Neutrophil (primary cell): ENCODE measurements around the gene HS1BP3.

Experiments
- H3K27ac ChIP-seq: fragments of 200-600 bp; sonication (generic); 2 replicates; pipeline ENCODE4 v1.5.1; 2016; ENCODE audit warnings: mild to moderate bottlenecking, moderate library complexity
- H3K27me3 ChIP-seq: fragments of 200-600 bp; sonication (generic); 2 replicates; pipeline ENCODE4 v1.6.0; 2016; ENCODE audit warnings: mild to moderate bottlenecking
- H3K36me3 ChIP-seq: fragments of 200-600 bp; sonication (generic); 2 replicates; pipeline ENCODE4 v1.5.1; 2017
- H3K4me1 ChIP-seq, 2 experiments: fragments of 200-600 bp in 1 of 2; sonication (generic) in 1 of 2; 1 replicate in 1 of 2; 2 replicates in 1 of 2; pipeline versions ENCODE4 v1.5.1 to v1.6.1; 2013 to 2016; ENCODE audit warnings: low read depth in 1 of 2, low read length in 1 of 2, mild to moderate bottlenecking in 1 of 2, moderate library complexity in 1 of 2; ENCODE audit not compliant: control insufficient read depth in 1 of 2, insufficient read depth in 1 of 2
- H3K4me3 ChIP-seq, 2 experiments: fragments of 200-600 bp in 1 of 2; sonication (generic) in 1 of 2; 1 replicate in 1 of 2; 2 replicates in 1 of 2; pipeline ENCODE4 v1.5.1; 2013 to 2016; ENCODE audit warnings: low read depth in 1 of 2, low read length in 1 of 2, mild to moderate bottlenecking in 1 of 2, moderate library complexity in 1 of 2
- H3K9me3 ChIP-seq: fragments of 200-600 bp; sonication (generic); 2 replicates; pipeline ENCODE4 v1.5.1; 2016
- CTCF ChIP-seq: fragments of 200-600 bp; sonication (generic); IDR thresholded peaks from 2 replicates; pipeline ENCODE4 v1.5.1; 2016; ENCODE audit warnings: antibody characterized with exemption

HS1BP3 gene

GRCh38 chr2:20603791-20604190, 47.1 kb downstream of the HS1BP3 start:
- Histone ChIP-seq H3K4me1 (no peaks in the 10 kb centered on the region), H3K4me3 (no peak overlapping the region), H3K36me3 (no peaks in the 10 kb centered on the region), H3K27ac (no peak overlapping the region), H3K9me3 (no peaks in the 10 kb centered on the region), H3K27me3 (no peaks in the 10 kb centered on the region)
- TF ChIP-seq CTCF = no peak

GRCh38 chr2:20602803-20603202, 48.1 kb downstream of the HS1BP3 start:
- Histone ChIP-seq H3K4me1 (no peaks in the 10 kb centered on the region), H3K9me3 (no peaks in the 10 kb centered on the region), H3K36me3 (no peaks in the 10 kb centered on the region), H3K27ac (no peak overlapping the region), H3K27me3 (no peaks in the 10 kb centered on the region), H3K4me3 (no peak overlapping the region)
- no peak for TF ChIP-seq CTCF

- TF ChIP-seq CTCF = no peak
- no peaks in the 10 kb centered on the region for H3K27me3 ChIP-seq
- H3K36me3 ChIP-seq = no peaks in the 10 kb centered on the region
- no peaks in the 10 kb centered on the region for H3K9me3 ChIP-seq
- no peak overlapping the region for H3K4me3 ChIP-seq
- no peaks in the 10 kb centered on the region for H3K4me1 ChIP-seq
- no peak overlapping the region for H3K27ac ChIP-seq
Measured at GRCh38 chr2:20600756-20601325, 50.1 kb downstream of the HS1BP3 start.

- no peak overlapping the region for H3K27ac ChIP-seq
- no peaks in the 10 kb centered on the region for H3K4me1 ChIP-seq
- no peak for TF ChIP-seq CTCF
- no peaks in the 10 kb centered on the region for H3K27me3 ChIP-seq
- no peaks in the 10 kb centered on the region for H3K36me3 ChIP-seq
- no peak overlapping the region for H3K4me3 ChIP-seq
- no peaks in the 10 kb centered on the region for H3K9me3 ChIP-seq
Measured at GRCh38 chr2:20599861-20600461, 50.9 kb downstream of the HS1BP3 start.

GRCh38 chr2:20599001-20599600, 51.8 kb downstream of the HS1BP3 start:
- no peak overlapping the region for H3K4me3 ChIP-seq
- H3K27me3 ChIP-seq = no peaks in the 10 kb centered on the region
- TF ChIP-seq CTCF = no peak
- H3K4me1 ChIP-seq = peaks cover 0 to 1% of the 10 kb centered on the region in 2 experiments
- no peak overlapping the region for H3K27ac ChIP-seq
- no peaks in the 10 kb centered on the region for H3K9me3 ChIP-seq
- H3K36me3 ChIP-seq = no peaks in the 10 kb centered on the region
